Measurements from ENCODE around the gene B4GALT4. TPM values are rescaled to one million over a fixed set of nuclear protein-coding genes. Genes with fewer than 3 reads are reported as not detected.

Gene B4GALT4
- total RNA-seq, 1 donor from 2014 or later = 50.6 TPM

- no peak for DNase-seq (ENCODE audit: low spot score)
Observed at GRCh38 chr3:119237299-119237698, 3.4 kb downstream of the B4GALT4 start.

DNA sequence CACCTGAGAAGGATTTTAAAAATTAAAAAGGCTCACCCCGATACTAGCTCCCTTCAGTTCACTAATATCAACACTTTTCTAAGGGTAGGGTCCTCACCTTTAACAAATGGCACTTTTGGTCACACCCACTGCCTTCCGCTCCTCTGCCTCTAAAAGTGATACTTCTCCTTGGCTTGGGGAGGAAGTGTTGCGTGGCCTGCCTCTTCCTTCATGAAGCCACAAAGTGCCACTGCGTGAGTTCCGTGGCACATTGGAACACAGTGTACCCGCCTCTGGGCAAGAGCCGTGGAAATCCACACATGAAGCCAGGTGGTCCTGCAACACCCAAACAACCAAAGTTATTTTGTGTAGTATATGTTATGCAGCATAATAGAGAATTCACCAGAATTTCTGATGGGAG lies 3.9 kb downstream of the B4GALT4 start:
- DNase-seq (ENCODE audit: low spot score) = no peak

DNA sequence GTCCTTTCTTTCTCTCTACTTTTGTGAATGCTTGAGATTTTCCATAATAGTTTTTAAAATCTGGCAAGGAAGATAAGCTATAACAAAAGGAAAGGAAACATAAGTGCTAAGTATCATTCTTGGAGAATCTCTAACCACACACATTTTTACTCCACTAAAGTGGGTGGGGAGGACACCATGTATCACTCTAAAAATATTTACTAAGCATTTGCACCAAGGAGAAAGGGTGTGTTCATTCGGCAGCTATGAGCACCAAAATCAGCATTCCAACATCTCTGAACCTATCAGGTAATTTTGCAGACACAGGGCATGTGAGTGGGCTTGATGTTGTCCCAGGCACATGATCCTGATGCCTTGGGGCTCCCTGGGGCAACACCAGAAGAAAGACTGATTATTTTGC lies 5.5 kb downstream of the B4GALT4 start:
- DNase-seq (ENCODE audit: low spot score) = no peak

- DNase-seq (ENCODE audit: low spot score) = no peak
Observed at GRCh38 chr3:119234610-119235009, 6.1 kb downstream of the B4GALT4 start.

GRCh38 chr3:119230745-119231144 lies 9.9 kb downstream of the B4GALT4 start:
- no peak for DNase-seq (ENCODE audit: low spot score)

- DNase-seq (ENCODE audit: low spot score) = no peak
Observed at GRCh38 chr3:119230071-119230470, 10.6 kb downstream of the B4GALT4 start.

- no peak for DNase-seq (ENCODE audit: low spot score)
Observed at GRCh38 chr3:119229190-119229589, 11.5 kb downstream of the B4GALT4 start.

DNA sequence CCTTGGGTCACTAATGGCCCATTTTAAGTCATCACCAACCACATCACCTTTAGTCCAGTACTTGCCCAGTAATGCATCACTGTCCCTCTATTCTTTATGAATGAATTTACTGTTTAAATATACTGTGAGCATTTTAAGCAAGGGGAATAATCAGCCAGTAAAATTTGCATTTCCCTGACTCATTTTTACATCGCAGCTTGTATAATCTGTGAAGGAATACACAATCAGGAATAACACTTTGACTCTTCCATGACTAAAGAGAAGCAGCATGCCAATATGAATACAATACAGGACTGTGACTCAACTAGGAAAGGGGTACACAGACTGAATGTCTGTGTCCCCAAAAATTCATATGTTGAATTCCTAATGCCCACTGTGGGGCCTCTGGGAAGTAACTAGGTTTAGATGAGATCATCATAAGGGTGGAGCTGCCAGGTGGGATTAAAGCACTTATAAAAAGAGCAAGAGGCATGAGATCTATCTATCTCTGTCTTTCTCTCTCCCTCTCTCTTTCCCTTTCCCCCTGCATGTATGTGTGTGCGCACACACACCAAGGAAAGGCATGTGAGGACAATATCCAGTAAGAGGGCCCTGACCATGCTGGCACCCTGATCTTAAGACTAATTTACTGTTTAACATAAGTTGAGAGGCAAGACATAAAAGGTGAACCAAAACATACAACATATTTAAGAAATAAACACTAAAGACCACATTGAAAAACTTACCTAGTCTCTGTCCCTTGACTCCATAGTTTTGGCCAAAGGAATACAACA lies 12.1 kb downstream of the B4GALT4 start:
- DNase-seq (ENCODE audit: low spot score) = no peak

- DNase-seq (ENCODE audit: low spot score) = no peak
Observed at GRCh38 chr3:119227070-119227850, 13.4 kb downstream of the B4GALT4 start.

DNA sequence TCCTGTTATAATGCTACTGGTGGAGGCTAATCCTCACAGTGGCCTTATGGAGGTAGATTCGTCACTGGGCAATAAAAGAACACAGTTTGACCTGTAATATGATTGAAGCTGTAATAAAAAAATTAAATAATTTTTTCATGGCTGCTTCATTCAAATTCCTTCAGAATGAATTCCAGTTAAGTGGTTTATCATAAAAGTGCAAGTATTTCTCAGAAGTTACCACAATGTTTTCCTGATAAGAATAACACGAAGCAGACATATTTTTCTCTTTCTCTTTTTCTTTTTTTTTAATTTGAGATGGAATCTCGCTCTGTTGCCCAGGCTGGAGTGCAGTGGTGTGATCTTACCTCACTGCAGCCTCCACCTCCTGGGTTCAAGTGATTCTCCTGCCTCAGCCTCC lies 15.6 kb downstream of the B4GALT4 start:
- peak; percentile 40 for DNase-seq (ENCODE audit: low spot score)

DNA sequence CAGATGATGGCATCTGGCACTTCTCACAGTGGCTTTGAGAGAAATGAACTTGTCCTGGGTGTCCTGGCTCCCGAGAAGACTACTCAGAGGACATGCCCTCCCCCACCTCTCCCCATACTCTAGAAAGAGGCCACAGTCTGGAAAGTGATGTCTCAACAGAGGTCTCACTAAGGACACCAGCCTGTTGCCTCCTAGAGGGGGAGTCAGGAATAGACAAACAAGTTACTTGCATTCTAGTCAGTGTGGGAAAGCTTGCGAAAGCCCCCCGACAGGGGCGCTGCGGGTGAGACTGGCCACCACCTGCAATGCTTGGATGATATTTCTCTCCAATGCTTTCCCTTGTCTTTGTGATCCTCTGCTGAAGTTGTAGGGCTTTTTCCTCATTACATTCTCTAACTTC lies 17.2 kb downstream of the B4GALT4 start:
- DNase-seq (ENCODE audit: low spot score) = no peak

GRCh38 chr3:119222391-119222790 lies 18.3 kb downstream of the B4GALT4 start:
- peak; percentile 66 for DNase-seq (ENCODE audit: low spot score)

DNA sequence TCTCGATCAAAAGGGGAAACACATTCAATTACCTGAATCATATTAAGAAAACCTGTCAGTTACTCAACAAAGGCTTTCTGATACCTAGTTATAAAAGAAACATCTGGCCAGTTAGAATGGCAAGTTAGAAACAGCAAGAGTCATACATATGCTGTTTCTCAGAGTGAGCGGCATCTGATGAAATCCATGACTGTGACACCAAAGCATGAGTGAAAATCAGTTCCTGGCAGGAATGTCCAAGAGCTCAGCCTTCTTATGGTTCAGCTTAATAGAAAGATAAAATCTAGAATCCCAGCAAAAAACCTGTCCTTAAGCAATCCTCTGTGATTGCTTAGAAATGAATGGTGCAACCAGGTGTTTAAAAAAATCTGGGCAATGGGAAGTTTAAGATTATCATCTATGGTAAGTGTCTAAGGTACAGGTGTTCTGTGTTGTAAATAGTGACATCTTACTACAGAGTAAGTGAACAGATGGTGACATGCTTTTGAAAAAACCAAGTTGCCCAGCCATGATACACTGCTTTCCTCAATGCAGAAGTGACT lies 18.8 kb downstream of the B4GALT4 start:
- peak; percentile 39 for DNase-seq (ENCODE audit: low spot score)

- DNase-seq (ENCODE audit: low spot score) = no peak
Observed at GRCh38 chr3:119220970-119221667, 19.6 kb downstream of the B4GALT4 start.

- no peak for DNase-seq (ENCODE audit: low spot score)
Observed at GRCh38 chr3:119220198-119220597, 20.5 kb downstream of the B4GALT4 start.

DNA sequence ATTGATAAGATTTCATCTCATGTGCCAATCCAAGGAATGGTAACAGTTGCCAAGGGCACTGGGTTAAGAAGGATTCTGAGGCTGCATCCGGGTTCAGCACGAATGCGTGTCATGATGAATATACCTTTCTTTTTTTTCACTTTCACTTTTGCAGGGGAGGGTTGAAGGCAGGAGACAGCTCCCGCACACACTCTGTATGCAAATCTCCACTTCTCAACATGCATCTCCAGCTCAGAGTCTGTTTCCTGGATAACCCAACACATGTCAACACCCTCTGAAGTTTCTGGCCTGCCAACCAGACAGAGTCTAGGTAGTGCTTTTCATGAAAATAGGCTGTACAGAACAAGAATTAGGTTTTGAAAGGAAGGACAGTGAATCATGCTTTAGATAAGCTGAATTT lies 21.6 kb downstream of the B4GALT4 start:
- DNase-seq (ENCODE audit: low spot score) = no peak

GRCh38 chr3:119211803-119212202 lies 28.9 kb downstream of the B4GALT4 start:
- DNase-seq (ENCODE audit: low spot score) = no peak

- no peak for DNase-seq (ENCODE audit: low spot score)
Observed at GRCh38 chr3:119211193-119211592, 29.5 kb downstream of the B4GALT4 start.

DNA sequence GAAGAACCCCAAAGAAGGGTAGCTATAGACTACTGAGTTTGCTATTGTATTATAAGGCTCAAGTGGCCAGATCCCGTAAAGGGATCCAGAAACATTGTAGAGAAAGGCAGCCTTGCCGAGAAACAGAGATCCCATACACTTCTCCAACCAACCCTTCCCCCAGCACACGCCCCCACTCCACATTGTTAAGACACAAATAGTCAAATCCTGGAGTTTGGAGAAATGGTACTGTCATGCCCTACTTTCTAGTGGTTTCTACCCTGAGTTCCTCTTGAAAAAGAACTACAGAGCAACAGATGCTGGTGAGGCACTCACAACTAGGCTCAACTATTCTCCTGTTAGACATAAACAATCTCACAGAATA lies 33.2 kb downstream of the B4GALT4 start:
- DNase-seq (ENCODE audit: low spot score) = no peak

DNA sequence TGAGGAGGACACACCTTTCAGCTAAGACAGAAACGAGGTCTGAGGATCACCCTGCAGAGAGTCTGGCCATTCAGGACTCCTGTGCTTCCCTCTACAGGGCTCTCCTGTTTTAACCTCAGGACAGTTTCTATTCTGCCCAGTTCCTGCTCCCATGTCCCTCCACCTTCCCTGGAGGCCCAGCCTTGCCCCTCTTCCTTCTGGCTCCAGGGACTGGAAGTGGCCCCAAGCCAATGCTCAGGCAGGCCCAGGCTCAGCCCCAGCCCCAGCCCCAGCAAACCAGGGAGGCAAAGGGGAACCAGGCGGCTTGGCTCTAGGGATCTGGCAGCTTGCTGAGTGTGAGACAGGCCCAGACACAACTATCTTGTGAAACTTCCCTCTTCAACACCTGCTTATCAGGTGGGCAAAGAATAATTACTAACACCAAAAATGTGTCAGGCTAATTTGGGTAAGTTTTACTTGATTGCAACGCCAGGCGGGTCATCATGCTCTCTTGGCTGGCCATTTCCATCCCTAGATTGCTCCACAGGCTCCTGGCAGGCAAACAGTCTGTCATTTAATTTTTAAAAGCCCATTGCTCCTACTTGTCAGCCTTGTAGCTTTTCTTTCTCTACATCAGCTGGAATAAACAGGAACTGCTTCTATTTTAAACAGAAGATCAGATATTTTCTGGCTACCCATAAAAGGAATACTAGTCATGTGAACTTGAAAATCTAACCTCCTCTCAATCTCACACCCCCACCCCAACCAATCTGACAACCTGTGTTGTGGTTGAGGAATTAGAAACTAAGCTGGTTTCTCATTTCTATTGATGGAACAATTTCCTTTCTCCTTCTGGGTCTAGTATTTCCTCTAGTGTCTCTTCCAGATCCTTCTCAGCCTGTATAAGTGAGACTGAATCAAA lies 33.8 kb downstream of the B4GALT4 start:
- DNase-seq (ENCODE audit: low spot score) = no peak

GRCh38 chr3:119205685-119206084 lies 35.0 kb downstream of the B4GALT4 start:
- no peak for DNase-seq (ENCODE audit: low spot score)
